Stimulated activated CD4-positive, alpha-beta T cell treated with anti-CD3 and anti-CD28 coated beads, TNF-alpha, amount 100 ng/mL, for 24 hours (primary cell): ENCODE measurements around the gene MTARC1.

Source experiments
- DNase-seq, 3 experiments: peaks; one replicate each; pipeline ENCODE4 v3.0.0-alpha.2; 2020; ENCODE audit warnings: low read depth in 3 of 3

The MTARC1 gene

GRCh38 chr1:220833436-220833835 lies 46.7 kb downstream of the MTARC1 start:
- DNase-seq, result no peak

- DNase-seq, result no peak
Measured at GRCh38 chr1:220834155-220834870, 47.6 kb downstream of the MTARC1 start.
